A549 (cell line): ENCODE results near the gene ATXN2. TPM values are rescaled to one million over a fixed set of nuclear protein-coding genes. Genes with fewer than 3 reads are reported as not detected.

Experiments
- ATAC-seq, 2 experiments: fragments of 200-7000 bp in 1 of 2; fragments of >200 bp in 1 of 2; cut with Nextera tagmentation in 1 of 2; cut with Tn5 transposase in 1 of 2; 3 replicates each; pipeline versions ENCODE4 v1.8.0 to v1.9.1; 2018 to 2020; ENCODE audit warnings: mild to moderate bottlenecking in 1 of 2, moderate library complexity in 1 of 2
- CTCF ChIA-PET: fragments of 300-600 bp; sonication (Branson Sonifier 250); formaldehyde crosslinking; extraction: SDS; loops from one replicate; lab custom pipeline; 2021; ENCODE audit warnings: antibody characterized with exemption, inconsistent platforms; lab: Yijun Ruan, JAX
- POLR2A ChIA-PET: fragments of 350-600 bp; formaldehyde crosslinking; extraction: SDS; loops from one replicate; lab custom pipeline; 2021; ENCODE audit warnings: antibody characterized with exemption, inconsistent platforms; lab: Yijun Ruan, JAX
- DNase-seq, 2 experiments: peaks; one replicate each; pipeline versions ENCODE4 v3.0.0 to v3.0.0-alpha.2; 2011 to 2016; ENCODE audit warnings: low read depth in 1 of 2, low spot score in 1 of 2
- FAIRE-seq: peaks from 2 replicates; lab custom pipeline; 2011; peaks lifted over from hg19 to GRCh38; lab: Jason Lieb, UNC
- H3K27ac ChIP-seq, 2 experiments: fragments of >200 bp; sonication (Bioruptor Twin); formaldehyde crosslinking; 3 replicates each; pipeline ENCODE4 v1.5.1; 2016 to 2017
- H3K4me1 ChIP-seq: fragments of >200 bp; sonication (Bioruptor Twin); formaldehyde crosslinking; 3 replicates; pipeline ENCODE4 v1.6.1; 2016
- H3K4me2 ChIP-seq: fragments of >200 bp; sonication (Bioruptor Twin); formaldehyde crosslinking; 3 replicates; pipeline ENCODE4 v1.6.1; 2016
- H3K4me3 ChIP-seq: fragments of >200 bp; sonication (Bioruptor Twin); formaldehyde crosslinking; 3 replicates; pipeline ENCODE4 v1.5.1; 2016
- H3K9me3 ChIP-seq: fragments of >200 bp; sonication (Bioruptor Twin); formaldehyde crosslinking; 3 replicates; pipeline ENCODE4 v1.6.1; 2016
- BHLHE40 ChIP-seq: IDR thresholded peaks from 2 replicates; pipeline ENCODE4 v1.6.1; 2012; ENCODE audit warnings: low read depth, low read length, inconsistent platforms
- CHD2 ChIP-seq: fragments of 150-350 bp; IDR thresholded peaks from 2 replicates; pipeline ENCODE4 v1.6.1; 2014; ENCODE audit warnings: low read length; ENCODE audit not compliant: partially characterized antibody
- CHD4 ChIP-seq: fragments of 200-600 bp; sonication (generic); IDR thresholded peaks from 2 replicates; pipeline ENCODE4 v1.6.1; 2016; ENCODE audit warnings: antibody characterized with exemption, mild to moderate bottlenecking, borderline replicate concordance
- FOSL2 ChIP-seq, 2 experiments: fragments of 450-650 bp in 1 of 2; fragments of >200 bp in 1 of 2; sonication (Bioruptor Twin) in 1 of 2; formaldehyde crosslinking; IDR thresholded peaks; 2 replicates each; pipeline versions ENCODE4 v1.5.0 to v1.6.1; 2016 to 2020; ENCODE audit warnings: mild to moderate bottlenecking in 1 of 2, moderate library complexity in 1 of 2
- FOXS1 ChIP-seq: fragments of 250-450 bp; sonication (Bioruptor Pico); IDR thresholded peaks from 2 replicates; pipeline ENCODE4 v1.5.0; 2020; ENCODE audit warnings: mild to moderate bottlenecking, moderate library complexity
- HDAC2 ChIP-seq: fragments of 200-600 bp; sonication (generic); IDR thresholded peaks from 2 replicates; pipeline ENCODE4 v1.6.1; 2016
- HOXB13 ChIP-seq: fragments of 250-450 bp; sonication (Bioruptor Pico); IDR thresholded peaks from 2 replicates; pipeline ENCODE4 v1.5.0; 2020; ENCODE audit warnings: low read depth, mild to moderate bottlenecking, moderate library complexity
- HOXB5 ChIP-seq: fragments of 250-450 bp; sonication (Bioruptor Pico); IDR thresholded peaks from 2 replicates; pipeline ENCODE4 v1.5.0; 2020; ENCODE audit warnings: mild to moderate bottlenecking, moderate library complexity
- JUN ChIP-seq, 2 experiments: fragments of >200 bp; sonication (Bioruptor Twin); formaldehyde crosslinking; IDR thresholded peaks; 2 replicates in 1 of 2; 3 replicates in 1 of 2; pipeline ENCODE4 v1.6.1; 2016 to 2017
- MAZ ChIP-seq: fragments of 150-350 bp; IDR thresholded peaks from 2 replicates; pipeline ENCODE4 v1.6.1; 2014; ENCODE audit warnings: antibody characterized with exemption, low read depth, low read length, borderline replicate concordance
- NFE2L2 ChIP-seq: fragments of 150-350 bp; conservative IDR thresholded peaks from 2 replicates; pipeline ENCODE4 v1.6.1; 2014; ENCODE audit warnings: low read length
- PBX3 ChIP-seq: IDR thresholded peaks from 2 replicates; pipeline ENCODE4 v1.6.1; 2012
- PHF8 ChIP-seq: fragments of 200-600 bp; sonication (generic); IDR thresholded peaks from 2 replicates; pipeline ENCODE4 v1.6.1; 2016; ENCODE audit warnings: low read depth, mild to moderate bottlenecking, antibody characterized with exemption, moderate library complexity, borderline replicate concordance
- POLR2A ChIP-seq: IDR thresholded peaks from 2 replicates; pipeline ENCODE4 v1.6.1; 2012; ENCODE audit warnings: mild to moderate bottlenecking, low read length
- REST ChIP-seq: fragments of 200-600 bp; sonication (generic); IDR thresholded peaks from 2 replicates; pipeline ENCODE4 v1.6.1; 2016; ENCODE audit warnings: antibody characterized with exemption, mild to moderate bottlenecking, moderate library complexity
- RFX5 ChIP-seq: fragments of 450-650 bp; IDR thresholded peaks from 2 replicates; pipeline ENCODE4 v1.7.1; 2014; ENCODE audit warnings: antibody characterized with exemption, mild to moderate bottlenecking, moderate library complexity
- RNF2 ChIP-seq: fragments of 200-600 bp; sonication (generic); IDR thresholded peaks from 2 replicates; pipeline ENCODE4 v1.6.1; 2016; ENCODE audit warnings: low read depth, mild to moderate bottlenecking, antibody characterized with exemption, moderate library complexity, borderline replicate concordance
- WGBS: methylation state at CpG from one replicate; pipeline ENCODE4 v1.1.6; 2017; ENCODE audit errors: missing lambda C conversion rate; 5-methylcytosine and 5-hydroxymethylcytosine counted together
- polyA plus RNA-seq, 4 experiments: library from polyadenylated mRNA; depleted of rRNA in 3 of 4; stranded (reverse); fragments of >200 nt; fragmentation: RNase III in 1 of 4; extraction: RNeasy Plus Mini Kit Qiagen cat#74134 plus additional on column Dnase treatment in 1 of 4; gene quantifications; 2 replicates in 3 of 4; 3 replicates in 1 of 4; pipeline ENCODE4 v1.2.3, GENCODE V29; 2011 to 2017
- TF ChIP-seq, protein P1 (sequence below): IDR thresholded peaks from 2 replicates; pipeline ENCODE4 v1.6.1; 2012

Gene ATXN2
- polyA plus RNA-seq, 2 of the 4 experiments (the other 2 are of a cell fraction), result 24.8 to 30.6 TPM

DNA sequence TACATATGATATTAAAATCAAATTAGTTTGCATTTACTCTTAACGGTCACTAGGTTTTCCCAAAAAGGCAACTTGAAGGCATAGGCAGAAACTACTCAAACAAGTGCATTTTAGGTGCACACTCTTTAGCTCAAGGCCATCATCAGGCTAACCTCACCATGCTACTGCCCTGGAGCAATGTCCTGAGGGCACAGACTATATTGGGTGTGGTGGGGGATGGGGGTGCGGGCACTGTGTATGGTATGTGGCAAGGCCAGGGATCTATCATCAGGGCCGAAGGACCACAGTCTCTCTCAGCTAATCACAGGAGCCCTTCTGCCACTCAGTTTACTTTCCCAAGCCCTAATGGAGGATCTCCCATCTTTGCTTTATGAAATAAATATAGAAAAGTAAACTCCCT, 141.5 kb downstream of the ATXN2 start:
- no peak for FAIRE-seq

GRCh38 chr12:111457071-111457470, 142.0 kb downstream of the ATXN2 start:
- no peak for ATAC-seq

More for the DNA sequence above, 141.5 kb downstream of the ATXN2 start:
- Histone ChIP-seq H3K4me1 (peaks cover 8% of the 10 kb centered on the region), H3K4me3 (no peak overlapping the region), H3K4me2 (no peak overlapping the region), H3K9me3 (no peaks in the 10 kb centered on the region), H3K27ac (no peak overlapping the region)
- POLR2A ChIA-PET, result no interaction called here
- TF ChIP-seq MAZ, result no peak
- TF ChIP-seq RNF2, result no peak
- TF ChIP-seq NFE2L2, result no peak
- no peak for TF ChIP-seq HDAC2
- TF ChIP-seq JUN (IDR thresholded peaks at IDR 0.05), result no peak
- no peak for TF ChIP-seq PBX3
- no peak for TF ChIP-seq REST
- TF ChIP-seq CHD2, result no peak
- TF ChIP-seq FOSL2 (IDR thresholded peaks at IDR 0.05), result no peak
- no peak for TF ChIP-seq FOSL2 (CRISPR knock-in tag; IDR thresholded peaks at IDR 0.05)
- TF ChIP-seq CHD4, result no peak
- no peak for TF ChIP-seq PHF8
- no peak for TF ChIP-seq FOXS1 (CRISPR knock-in tag)
- TF ChIP-seq HOXB5 (CRISPR knock-in tag), result no peak
- ATAC-seq (no peak), DNase-seq (no peak)
- CTCF ChIA-PET, result interaction anchor here (1.0 to 11.8 kb wide), 3 partner anchors 11 to 126 kb away, joined by 3 to 240 read pairs (median 8); no protein-coding TSS in a partner anchor
- 92% methylated on average over 3 of the region's 3 CpGs for WGBS

DNA sequence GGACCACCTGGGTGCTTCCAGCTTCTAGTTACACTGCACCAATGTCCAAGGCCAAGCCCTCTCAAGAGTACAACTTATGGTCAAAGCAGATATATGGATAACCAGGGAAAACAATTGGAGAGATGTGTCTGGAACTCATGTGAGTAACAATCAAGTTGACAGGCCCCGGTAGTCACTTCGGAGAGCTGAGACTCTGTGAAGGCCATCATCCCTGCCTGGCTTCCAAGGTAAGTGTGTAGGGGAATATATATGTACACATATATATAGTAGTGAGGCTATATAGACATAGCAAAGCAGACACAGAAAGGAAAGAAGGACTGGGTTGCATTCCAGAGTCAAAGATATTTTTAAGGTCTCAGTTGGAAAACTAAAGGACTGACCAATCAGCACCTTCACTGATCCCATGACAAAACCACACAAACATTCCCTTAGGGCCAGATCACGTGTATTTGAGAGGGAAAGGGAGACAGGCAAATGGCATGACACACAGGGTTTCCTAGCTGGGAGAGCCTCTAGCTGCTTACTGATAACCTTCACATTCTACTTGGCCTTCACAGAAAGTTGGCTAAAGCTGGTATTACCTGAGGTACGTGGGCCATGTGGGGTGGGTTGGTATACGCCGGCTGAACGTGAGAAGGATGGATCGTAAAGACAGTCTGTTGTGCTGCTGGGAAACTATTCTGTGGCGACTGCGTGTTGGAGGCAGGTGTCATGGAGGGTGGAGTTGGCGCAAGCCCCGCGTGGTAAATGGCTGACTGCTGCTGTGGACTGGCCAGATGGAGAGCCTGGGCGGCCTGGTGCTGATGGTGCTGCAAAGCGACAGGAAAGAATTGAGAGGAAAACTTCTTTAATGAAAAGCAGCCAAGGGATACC, 143.4 kb downstream of the ATXN2 start:
- Histone ChIP-seq H3K4me3 (no peak overlapping the region), H3K4me2 (no peak overlapping the region), H3K27ac (no peak overlapping the region), H3K4me1 (no peaks in the 10 kb centered on the region), H3K9me3 (no peaks in the 10 kb centered on the region)
- POLR2A ChIA-PET, result no interaction called here
- DNase-seq (no peak), ATAC-seq (no peak), FAIRE-seq (no peak)
- no peak for TF ChIP-seq REST
- TF ChIP-seq HOXB5 (CRISPR knock-in tag), result no peak
- TF ChIP-seq, protein P1, sequence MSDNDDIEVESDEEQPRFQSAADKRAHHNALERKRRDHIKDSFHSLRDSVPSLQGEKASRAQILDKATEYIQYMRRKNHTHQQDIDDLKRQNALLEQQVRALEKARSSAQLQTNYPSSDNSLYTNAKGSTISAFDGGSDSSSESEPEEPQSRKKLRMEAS, result no peak
- TF ChIP-seq RFX5, result no peak
- CTCF ChIA-PET, result interaction anchor here (0.6 to 11.8 kb wide), 7 partner anchors 7 to 126 kb away, joined by 3 to 240 read pairs (median 5); no protein-coding TSS in a partner anchor
- WGBS, result 95% methylated on average over 15 of the region's 15 CpGs

More at GRCh38 chr12:111457071-111457470, 142.0 kb downstream of the ATXN2 start:
- WGBS, result 96% methylated on average over 9 of the region's 9 CpGs
- CTCF ChIA-PET, result interaction anchor here (1.0 to 11.8 kb wide), 4 partner anchors 10 to 128 kb away, joined by 3 to 240 read pairs (median 6); no protein-coding TSS in a partner anchor
- H3K4me1 ChIP-seq, result peaks cover 3% of the 10 kb centered on the region
- no peaks in the 10 kb centered on the region for H3K9me3 ChIP-seq
- TF ChIP-seq HOXB13 (CRISPR knock-in tag) (no peak), BHLHE40 (no peak), MAZ (no peak), POLR2A (no peak)
- H3K4me2 ChIP-seq, result no peak overlapping the region
- H3K4me3 ChIP-seq, result no peak overlapping the region
- POLR2A ChIA-PET, result no interaction called here
- H3K27ac ChIP-seq, result no peak overlapping the region
- DNase-seq (no peak), FAIRE-seq (no peak)
